Mesenchymal stem cell (in vitro differentiated cells and primary cell): ENCODE results near the gene ABCA10.

Experiments used
- DNase-seq: peaks from one replicate; pipeline ENCODE4 v3.0.0-alpha.2; 2013
- H2AFZ ChIP-seq: one replicate; pipeline ENCODE4 v1.6.1; 2013; ENCODE audit warnings: low read depth, mild to moderate bottlenecking, control low read depth, inconsistent platforms, low read length, moderate library complexity
- H2AK5ac ChIP-seq: 2 replicates; pipeline ENCODE4 v1.6.1; 2013; ENCODE audit warnings: low read length, moderate library complexity, mild to moderate bottlenecking, inconsistent platforms; ENCODE audit not compliant: severe bottlenecking
- H2BK120ac ChIP-seq: one replicate; pipeline ENCODE4 v1.6.1; 2013; ENCODE audit warnings: low read depth, mild to moderate bottlenecking, inconsistent platforms, low read length, moderate library complexity
- H2BK12ac ChIP-seq, 2 experiments: one replicate each; pipeline ENCODE4 v1.6.1; 2013; ENCODE audit warnings: inconsistent platforms in 2 of 2, low read length in 2 of 2, mild to moderate bottlenecking in 2 of 2, moderate library complexity in 2 of 2, control low read depth in 1 of 2
- H2BK15ac ChIP-seq: one replicate; pipeline ENCODE4 v1.6.1; 2013; ENCODE audit warnings: mild to moderate bottlenecking, low read depth, inconsistent platforms; ENCODE audit not compliant: poor library complexity, severe bottlenecking
- H2BK5ac ChIP-seq: 2 replicates; pipeline ENCODE4 v1.6.1; 2013; ENCODE audit warnings: low read depth, mild to moderate bottlenecking, low read length, control low read depth, inconsistent platforms; ENCODE audit not compliant: poor library complexity, severe bottlenecking
- H3K14ac ChIP-seq, 2 experiments: one replicate each; pipeline ENCODE4 v1.6.1; 2013; ENCODE audit warnings: inconsistent platforms in 2 of 2, low read length in 2 of 2, control low read depth in 1 of 2, mild to moderate bottlenecking in 1 of 2, moderate library complexity in 1 of 2
- H3K18ac ChIP-seq, 2 experiments: one replicate each; pipeline ENCODE4 v1.6.1; 2013; ENCODE audit warnings: inconsistent platforms in 2 of 2, low read length in 2 of 2, control low read depth in 1 of 2, low read depth in 1 of 2, mild to moderate bottlenecking in 1 of 2
- H3K23ac ChIP-seq, 2 experiments: one replicate each; pipeline ENCODE4 v1.6.1; 2013; ENCODE audit warnings: inconsistent platforms in 2 of 2, low read length in 2 of 2, mild to moderate bottlenecking in 2 of 2, moderate library complexity in 2 of 2, control low read depth in 1 of 2
- H3K27ac ChIP-seq: 2 replicates; pipeline ENCODE4 v1.5.1; 2013; ENCODE audit warnings: mild to moderate bottlenecking, moderate library complexity, low read length, control low read depth, inconsistent platforms; ENCODE audit not compliant: poor library complexity, severe bottlenecking
- H3K27me3 ChIP-seq, 2 experiments: 2 replicates each; pipeline versions ENCODE4 v1.6.1 to v1.7.0; 2013; ENCODE audit warnings: low read length in 2 of 2, mild to moderate bottlenecking in 2 of 2, moderate library complexity in 2 of 2, control low read depth in 1 of 2, inconsistent platforms in 1 of 2; ENCODE audit not compliant: control insufficient read depth in 1 of 2, insufficient read depth in 1 of 2
- H3K36me3 ChIP-seq, 2 experiments: 2 replicates each; pipeline versions ENCODE4 v1.6.1 to v1.7.0; 2013; ENCODE audit warnings: low read length in 2 of 2, control low read depth in 1 of 2, inconsistent platforms in 1 of 2, low read depth in 1 of 2, mild to moderate bottlenecking in 1 of 2; ENCODE audit not compliant: insufficient read depth in 2 of 2, control insufficient read depth in 1 of 2
- H3K4ac ChIP-seq, 2 experiments: one replicate each; pipeline ENCODE4 v1.6.1; 2013; ENCODE audit warnings: inconsistent platforms in 2 of 2, low read length in 2 of 2, mild to moderate bottlenecking in 2 of 2, moderate library complexity in 2 of 2, control low read depth in 1 of 2, low read depth in 1 of 2
- H3K4me1 ChIP-seq: 2 replicates; pipeline ENCODE4 v1.6.1; 2013; ENCODE audit warnings: low read depth, low read length, control low read depth; ENCODE audit not compliant: control insufficient read depth, insufficient read depth
- H3K4me2 ChIP-seq: 2 replicates; pipeline ENCODE4 v1.6.1; 2013; ENCODE audit warnings: low read length, mild to moderate bottlenecking, inconsistent platforms; ENCODE audit not compliant: poor library complexity, severe bottlenecking
- H3K4me3 ChIP-seq, 2 experiments: 2 replicates each; pipeline versions ENCODE4 v1.5.1 to v1.7.0; 2013; ENCODE audit warnings: low read length in 2 of 2, mild to moderate bottlenecking in 2 of 2, control low read depth in 1 of 2, low read depth in 1 of 2; ENCODE audit not compliant: insufficient read depth in 1 of 2
- H3K79me1 ChIP-seq: replicated peaks from 2 replicates; pipeline ENCODE4 v1.6.1; 2013; ENCODE audit warnings: mild to moderate bottlenecking, control low read depth, low read length, inconsistent platforms; ENCODE audit not compliant: poor library complexity, severe bottlenecking
- H3K9ac ChIP-seq: 2 replicates; pipeline ENCODE4 v1.7.0; 2013; ENCODE audit warnings: mild to moderate bottlenecking, low read length, moderate library complexity
- H3K9me3 ChIP-seq: 2 replicates; pipeline ENCODE4 v1.7.0; 2013; ENCODE audit warnings: mild to moderate bottlenecking, low read length; ENCODE audit not compliant: control insufficient read depth
- H4K8ac ChIP-seq: one replicate; pipeline ENCODE4 v1.6.1; 2013; ENCODE audit warnings: inconsistent platforms, mild to moderate bottlenecking, low read length, moderate library complexity
- H4K91ac ChIP-seq: one replicate; pipeline ENCODE4 v1.6.1; 2013; ENCODE audit warnings: mild to moderate bottlenecking, low read length, inconsistent platforms
- WGBS: methylation state at CpG from one replicate; pipeline ENCODE4 v1.1.7; 2013; ENCODE audit warnings: mixed read lengths; 5-methylcytosine and 5-hydroxymethylcytosine counted together

Gene ABCA10

DNA sequence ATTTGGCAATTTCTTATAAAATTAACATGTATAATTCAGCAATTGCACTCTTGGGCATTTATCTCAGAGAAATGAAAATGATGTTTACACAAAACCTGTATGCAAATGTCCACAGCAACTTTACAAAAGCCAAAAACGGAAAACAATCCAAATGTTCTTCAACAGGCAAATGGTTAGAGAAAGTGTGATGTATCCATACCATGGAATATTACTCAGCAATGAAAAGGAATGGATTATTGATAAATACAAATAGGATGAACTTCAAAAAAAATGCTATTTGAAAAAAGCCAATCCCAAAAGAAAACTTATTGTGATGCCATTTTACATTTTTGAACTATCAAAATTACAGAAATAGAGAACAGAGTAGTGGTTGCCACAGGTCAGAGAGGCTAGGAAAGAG is 37.2 kb upstream of the ABCA10 start:
- no CpG with 5 or more reads among the region's 1 CpG for WGBS
- no peaks in the 10 kb centered on the region for H3K79me1 ChIP-seq
- H2BK5ac ChIP-seq = no peak overlapping the region
- H3K4me2 ChIP-seq = no peak overlapping the region
- no peaks in the 10 kb centered on the region for H3K36me3 ChIP-seq
- no peak overlapping the region for H2BK120ac ChIP-seq
- no peak overlapping the region for H3K23ac ChIP-seq
- no peak overlapping the region for H3K4ac ChIP-seq
- H2AK5ac ChIP-seq = no peak overlapping the region
- no peaks in the 10 kb centered on the region for H3K9me3 ChIP-seq
- H3K4me3 ChIP-seq = no peak overlapping the region
- no peaks in the 10 kb centered on the region for H3K27me3 ChIP-seq
- no peak overlapping the region for H4K8ac ChIP-seq
- H3K14ac ChIP-seq = no peak overlapping the region
- no peak overlapping the region for H4K91ac ChIP-seq
- no peak overlapping the region for H3K27ac ChIP-seq
- H3K9ac ChIP-seq = no peak overlapping the region
- no peak overlapping the region for H3K18ac ChIP-seq
- no peaks in the 10 kb centered on the region for H3K4me1 ChIP-seq
- H2BK12ac ChIP-seq = no peak overlapping the region
- no peak overlapping the region for H2BK15ac ChIP-seq
- DNase-seq = no peak
- H2AFZ ChIP-seq = no peak overlapping the region

DNA sequence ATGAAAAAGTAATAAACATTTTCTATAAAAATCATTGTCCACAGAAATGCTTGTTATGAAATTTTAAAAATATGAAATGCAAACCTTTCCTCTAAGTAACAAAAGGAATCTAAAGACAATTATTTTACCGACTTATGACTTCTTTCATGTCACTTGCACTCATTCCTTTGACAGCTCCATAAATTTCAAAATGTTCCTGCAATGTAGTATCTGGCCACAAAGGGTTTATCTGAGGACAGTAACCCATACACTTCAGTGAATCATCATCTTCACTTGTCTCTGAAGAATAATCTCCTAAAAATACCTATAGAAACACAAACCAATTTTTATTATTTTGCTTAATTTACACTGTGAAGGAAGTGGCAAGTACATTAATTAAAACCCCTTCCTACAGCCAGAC is 25.6 kb upstream of the ABCA10 start:
- Histone ChIP-seq H2BK15ac (no peak overlapping the region), H3K36me3 (no peaks in the 10 kb centered on the region), H2AK5ac (no peak overlapping the region), H3K4me1 (no peaks in the 10 kb centered on the region), H2BK120ac (no peak overlapping the region), H3K4me3 (no peak overlapping the region), H4K8ac (no peak overlapping the region), H3K14ac (no peak overlapping the region), H2AFZ (no peak overlapping the region), H2BK12ac (no peak overlapping the region), H3K4me2 (no peak overlapping the region), H3K27me3 (no peaks in the 10 kb centered on the region), H3K9ac (no peak overlapping the region), H3K4ac (no peak overlapping the region), H3K23ac (no peak overlapping the region), H3K18ac (no peak overlapping the region), H3K79me1 (no peaks in the 10 kb centered on the region), H2BK5ac (no peak overlapping the region), H3K27ac (no peak overlapping the region), H3K9me3 (no peaks in the 10 kb centered on the region), H4K91ac (no peak overlapping the region)
- WGBS = 40% methylated on average over 1 of the region's 1 CpG
- DNase-seq = peak; percentile 11

DNA sequence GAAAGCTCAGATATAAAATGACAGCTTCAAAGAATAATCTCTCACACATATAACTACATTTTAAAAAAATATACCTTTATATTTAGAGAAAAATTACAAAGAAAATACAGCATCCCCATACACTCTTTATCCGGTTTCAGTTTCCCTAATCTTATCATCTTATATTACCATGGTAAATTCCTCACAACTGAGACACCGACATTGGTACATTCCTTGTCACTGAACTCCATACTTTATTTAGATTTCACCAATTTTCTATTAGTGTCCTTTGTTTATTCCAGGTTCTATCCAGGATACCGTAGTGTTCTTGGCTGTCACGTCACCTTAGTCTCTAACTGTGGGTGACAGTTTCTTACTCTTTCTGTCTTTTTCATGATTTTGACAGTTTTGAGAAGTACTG is 22.0 kb upstream of the ABCA10 start:
- DNase-seq = no peak
- Histone ChIP-seq H2AFZ (no peak overlapping the region), H3K14ac (no peak overlapping the region), H2BK120ac (no peak overlapping the region), H2BK15ac (no peak overlapping the region), H3K4ac (no peak overlapping the region), H3K4me3 (no peak overlapping the region), H2BK12ac (no peak overlapping the region), H4K91ac (no peak overlapping the region), H3K27ac (no peak overlapping the region), H3K23ac (no peak overlapping the region), H3K27me3 (no peaks in the 10 kb centered on the region), H3K4me2 (no peak overlapping the region), H4K8ac (no peak overlapping the region), H3K4me1 (no peaks in the 10 kb centered on the region), H3K18ac (no peak overlapping the region), H3K36me3 (no peaks in the 10 kb centered on the region), H3K79me1 (no peaks in the 10 kb centered on the region), H2BK5ac (no peak overlapping the region), H3K9ac (no peak overlapping the region), H2AK5ac (no peak overlapping the region), H3K9me3 (no peaks in the 10 kb centered on the region)
- 91% methylated on average over 4 of the region's 4 CpGs for WGBS

DNA sequence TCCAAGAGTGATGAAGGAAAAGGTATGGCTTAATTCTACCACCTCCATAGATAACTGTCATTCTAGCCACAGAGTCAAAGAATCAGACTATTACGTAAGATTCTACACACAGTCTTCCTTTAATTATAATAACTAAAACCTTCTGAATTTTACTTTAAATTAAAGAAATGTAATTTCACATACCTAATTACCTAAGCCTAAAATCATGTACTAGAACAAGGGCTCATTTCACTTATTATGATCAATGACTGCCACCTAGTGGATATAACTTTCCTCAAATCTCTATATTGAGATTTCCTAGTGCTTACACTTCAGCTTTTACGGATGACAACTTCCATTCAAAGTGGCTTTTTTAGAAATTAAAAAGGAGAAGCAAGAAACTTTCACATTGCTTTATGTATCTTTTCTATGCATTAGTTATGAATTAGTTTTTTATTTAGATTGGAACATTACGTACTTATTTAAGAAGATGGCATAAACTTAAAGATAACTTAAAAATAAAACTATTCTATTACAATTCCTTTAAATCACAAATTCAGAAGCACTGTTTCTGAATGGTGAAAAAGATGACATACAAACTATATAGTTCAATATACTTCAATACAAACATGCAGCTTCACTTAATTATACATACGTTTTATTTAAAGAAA is 18.2 kb upstream of the ABCA10 start:
- Histone ChIP-seq H3K9me3 (no peaks in the 10 kb centered on the region), H2BK5ac (no peak overlapping the region), H3K14ac (no peak overlapping the region), H3K4ac (no peak overlapping the region), H3K79me1 (no peaks in the 10 kb centered on the region), H3K18ac (no peak overlapping the region), H2BK15ac (no peak overlapping the region), H3K4me3 (no peak overlapping the region), H3K9ac (no peak overlapping the region), H3K27me3 (no peaks in the 10 kb centered on the region), H3K36me3 (no peaks in the 10 kb centered on the region), H3K4me2 (no peak overlapping the region), H3K23ac (no peak overlapping the region), H4K91ac (no peak overlapping the region), H2AFZ (no peak overlapping the region), H4K8ac (no peak overlapping the region), H2BK120ac (no peak overlapping the region), H3K27ac (no peak overlapping the region), H2AK5ac (no peak overlapping the region), H3K4me1 (no peaks in the 10 kb centered on the region), H2BK12ac (no peak overlapping the region)
- DNase-seq = peak; percentile 60
- 100% methylated on average over 1 of the region's 4 CpGs for WGBS
